ENCODE data around the gene PHC2.

The PHC2 gene

DNA sequence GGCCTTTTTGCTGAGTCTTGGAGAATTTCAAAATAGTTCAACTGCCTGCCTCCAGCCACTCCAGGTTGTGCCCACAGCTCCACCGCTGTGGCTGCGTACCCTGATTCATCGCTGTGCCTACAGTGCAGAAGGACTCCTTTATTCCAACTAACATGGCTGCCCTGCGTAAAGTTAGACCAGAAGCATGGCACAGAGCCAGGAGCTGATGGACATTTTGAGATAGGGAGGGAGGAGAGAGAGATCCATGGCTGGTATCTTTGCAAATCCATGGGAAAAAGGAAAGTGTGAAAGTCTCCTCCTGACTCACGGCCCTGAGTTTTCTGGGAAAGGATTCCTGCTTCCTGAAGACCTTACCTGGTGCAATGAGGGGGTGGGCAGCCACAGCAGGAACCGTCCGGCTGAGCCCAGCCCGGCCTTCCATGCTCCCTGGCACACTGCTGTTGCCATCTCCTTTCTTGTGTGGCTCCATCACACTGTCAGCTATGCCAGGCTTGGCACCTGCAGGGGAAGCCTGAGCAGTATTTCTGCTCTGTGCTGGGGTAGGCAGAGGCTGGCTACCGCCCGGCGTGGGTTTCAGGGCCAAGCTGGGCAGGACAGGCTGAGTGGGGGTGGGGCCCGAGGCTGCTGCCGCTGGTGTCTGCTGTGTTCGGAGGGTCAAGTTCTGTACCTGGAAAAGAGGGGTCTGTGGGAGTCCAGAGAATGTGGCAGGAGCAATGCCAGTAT lies 64.0 kb downstream of the PHC2 start:
- Histone ChIP-seq H2AFZ (ENCODE audit: low read length) (no peak overlapping the region), H3K9me3 (replicated peaks; ENCODE audit: insufficient read depth, low read length) (no peaks in the 10 kb centered on the region)

DNA sequence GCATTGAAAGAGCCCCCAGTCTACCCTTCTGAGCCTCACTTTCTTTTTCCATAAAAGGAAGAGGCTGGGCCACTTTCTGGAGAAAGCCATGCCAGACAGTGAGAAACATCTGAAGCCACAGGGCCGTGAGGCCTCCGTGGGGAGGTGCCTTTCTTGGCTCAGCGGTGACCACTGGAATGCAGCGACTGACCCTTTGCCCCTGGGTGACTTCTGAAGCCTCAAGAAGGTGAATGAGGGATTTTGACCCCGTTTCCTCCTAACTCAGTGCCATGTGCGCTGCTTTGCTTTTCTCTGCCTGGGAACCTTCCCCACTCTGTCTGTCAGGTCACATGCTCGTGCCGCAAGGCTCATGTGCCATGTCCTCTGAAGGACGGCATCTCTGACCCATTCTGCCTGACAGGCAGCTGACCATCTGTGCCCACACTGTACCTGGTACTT lies 65.3 kb downstream of the PHC2 start:
- no peaks in the 10 kb centered on the region for H3K9me2 ChIP-seq (replicated peaks; ENCODE audit: insufficient read depth, low read length)
- H3K4me2 ChIP-seq (ENCODE audit: low read depth, low read length): no peak overlapping the region
- H4K20me1 ChIP-seq (ENCODE audit: insufficient read depth, low read length): no peaks in the 10 kb centered on the region
- TF ChIP-seq EZH2 (optimal IDR thresholded peaks at IDR 0.05; ENCODE audit: low read depth, low read length) (no peak), EZH2phosphoT487 (IDR thresholded peaks at IDR 0.05; ENCODE audit: low read length) (no peak)
- TF ChIP-seq, protein P1, sequence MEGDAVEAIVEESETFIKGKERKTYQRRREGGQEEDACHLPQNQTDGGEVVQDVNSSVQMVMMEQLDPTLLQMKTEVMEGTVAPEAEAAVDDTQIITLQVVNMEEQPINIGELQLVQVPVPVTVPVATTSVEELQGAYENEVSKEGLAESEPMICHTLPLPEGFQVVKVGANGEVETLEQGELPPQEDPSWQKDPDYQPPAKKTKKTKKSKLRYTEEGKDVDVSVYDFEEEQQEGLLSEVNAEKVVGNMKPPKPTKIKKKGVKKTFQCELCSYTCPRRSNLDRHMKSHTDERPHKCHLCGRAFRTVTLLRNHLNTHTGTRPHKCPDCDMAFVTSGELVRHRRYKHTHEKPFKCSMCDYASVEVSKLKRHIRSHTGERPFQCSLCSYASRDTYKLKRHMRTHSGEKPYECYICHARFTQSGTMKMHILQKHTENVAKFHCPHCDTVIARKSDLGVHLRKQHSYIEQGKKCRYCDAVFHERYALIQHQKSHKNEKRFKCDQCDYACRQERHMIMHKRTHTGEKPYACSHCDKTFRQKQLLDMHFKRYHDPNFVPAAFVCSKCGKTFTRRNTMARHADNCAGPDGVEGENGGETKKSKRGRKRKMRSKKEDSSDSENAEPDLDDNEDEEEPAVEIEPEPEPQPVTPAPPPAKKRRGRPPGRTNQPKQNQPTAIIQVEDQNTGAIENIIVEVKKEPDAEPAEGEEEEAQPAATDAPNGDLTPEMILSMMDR (IDR thresholded peaks at IDR 0.05; ENCODE audit: low read length): no peak
- H3F3A ChIP-seq (ENCODE audit: insufficient read depth, low read length): no peaks in the 10 kb centered on the region
- DNase-seq: no peak
- H3K27ac ChIP-seq (ENCODE audit: low read length): no peak overlapping the region
- H3K36me3 ChIP-seq (replicated peaks; ENCODE audit: insufficient read depth, low read length): no peaks in the 10 kb centered on the region
- no peaks in the 10 kb centered on the region for H3K79me2 ChIP-seq (ENCODE audit: low read length)
- no peaks in the 10 kb centered on the region for H3K4me1 ChIP-seq (ENCODE audit: low read length)
- H3K4me3 ChIP-seq (ENCODE audit: low read length): no peak overlapping the region
- no peaks in the 10 kb centered on the region for H3K27me3 ChIP-seq (replicated peaks; ENCODE audit: insufficient read depth, low read length)
- H3K9ac ChIP-seq (ENCODE audit: low read length): no peak overlapping the region
- no peaks in the 10 kb centered on the region for H3K9me3 ChIP-seq (replicated peaks; ENCODE audit: insufficient read depth, low read length)
- no peak overlapping the region for H2AFZ ChIP-seq (ENCODE audit: low read length)

More for the DNA sequence above, 64.0 kb downstream of the PHC2 start:
- H3F3A ChIP-seq (ENCODE audit: insufficient read depth, low read length): no peaks in the 10 kb centered on the region
- no peaks in the 10 kb centered on the region for H3K27me3 ChIP-seq (replicated peaks; ENCODE audit: insufficient read depth, low read length)
- H3K4me3 ChIP-seq (ENCODE audit: low read length): no peak overlapping the region
- no peak overlapping the region for H3K27ac ChIP-seq (ENCODE audit: low read length)
- H3K4me2 ChIP-seq (ENCODE audit: low read depth, low read length): no peak overlapping the region
- no peak overlapping the region for H3K9ac ChIP-seq (ENCODE audit: low read length)
- no peaks in the 10 kb centered on the region for H3K79me2 ChIP-seq (ENCODE audit: low read length)
- no peak for DNase-seq
- H4K20me1 ChIP-seq (ENCODE audit: insufficient read depth, low read length): no peaks in the 10 kb centered on the region
- no peaks in the 10 kb centered on the region for H3K36me3 ChIP-seq (replicated peaks; ENCODE audit: insufficient read depth, low read length)
- no peaks in the 10 kb centered on the region for H3K9me2 ChIP-seq (replicated peaks; ENCODE audit: insufficient read depth, low read length)
- TF ChIP-seq, protein P1 (IDR thresholded peaks at IDR 0.05; ENCODE audit: low read length): no peak
- no peak for TF ChIP-seq EZH2 (optimal IDR thresholded peaks at IDR 0.05; ENCODE audit: low read depth, low read length)
- no peak for TF ChIP-seq EZH2phosphoT487 (IDR thresholded peaks at IDR 0.05; ENCODE audit: low read length)
- no peaks in the 10 kb centered on the region for H3K4me1 ChIP-seq (ENCODE audit: low read length)

DNA sequence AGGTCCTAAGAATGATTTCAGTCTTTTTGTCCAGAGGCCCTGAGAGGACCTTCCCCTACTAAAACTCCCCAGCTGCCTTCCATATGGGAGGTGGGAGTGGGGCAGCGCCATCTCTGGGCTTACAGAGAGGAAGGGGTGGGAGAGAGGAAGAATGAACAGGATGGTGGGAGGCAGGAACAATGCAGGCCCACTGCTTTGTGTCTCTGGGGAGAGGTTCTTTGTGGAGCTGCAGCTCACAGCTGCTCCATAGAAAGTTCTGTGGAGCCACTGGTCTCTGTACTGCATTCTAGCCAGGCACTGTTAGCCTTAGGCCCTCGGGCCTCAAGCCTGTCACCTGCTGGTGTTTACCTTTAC lies 66.4 kb downstream of the PHC2 start:
- Histone ChIP-seq H3K9me2 (replicated peaks; ENCODE audit: insufficient read depth, low read length) (no peaks in the 10 kb centered on the region), H3K4me3 (ENCODE audit: low read length) (no peak overlapping the region), H3K27ac (ENCODE audit: low read length) (no peak overlapping the region), H3K9ac (ENCODE audit: low read length) (no peak overlapping the region), H3K4me2 (ENCODE audit: low read depth, low read length) (no peak overlapping the region), H3K36me3 (replicated peaks; ENCODE audit: insufficient read depth, low read length) (no peaks in the 10 kb centered on the region), H2AFZ (ENCODE audit: low read length) (no peak overlapping the region), H3K9me3 (replicated peaks; ENCODE audit: insufficient read depth, low read length) (no peaks in the 10 kb centered on the region), H3K79me2 (ENCODE audit: low read length) (no peaks in the 10 kb centered on the region), H3K27me3 (replicated peaks; ENCODE audit: insufficient read depth, low read length) (no peaks in the 10 kb centered on the region), H3F3A (ENCODE audit: insufficient read depth, low read length) (no peaks in the 10 kb centered on the region), H3K4me1 (ENCODE audit: low read length) (no peaks in the 10 kb centered on the region), H4K20me1 (ENCODE audit: insufficient read depth, low read length) (no peaks in the 10 kb centered on the region)
- no peak for DNase-seq
- TF ChIP-seq EZH2phosphoT487 (IDR thresholded peaks at IDR 0.05; ENCODE audit: low read length) (no peak), EZH2 (optimal IDR thresholded peaks at IDR 0.05; ENCODE audit: low read depth, low read length) (no peak)
- TF ChIP-seq, protein P1 (IDR thresholded peaks at IDR 0.05; ENCODE audit: low read length): no peak
